Activated CD8-positive, alpha-beta memory T cell treated with anti-CD3 and anti-CD28 coated beads, Interleukin-2, amount 50 U/mL, for 1 hour (primary cell): Measurements from ENCODE around the gene SKAP1.
"Not testable (repeated sequence)": the region's sequence is repeated elsewhere in the genome, so short reads cannot be mapped to it uniquely, and the experiment has no call there.

Experiments used
- DNase-seq: peaks from one replicate; pipeline ENCODE4 v3.0.0-alpha.2; 2020; ENCODE audit errors: extremely low read depth

The SKAP1 gene

DNA sequence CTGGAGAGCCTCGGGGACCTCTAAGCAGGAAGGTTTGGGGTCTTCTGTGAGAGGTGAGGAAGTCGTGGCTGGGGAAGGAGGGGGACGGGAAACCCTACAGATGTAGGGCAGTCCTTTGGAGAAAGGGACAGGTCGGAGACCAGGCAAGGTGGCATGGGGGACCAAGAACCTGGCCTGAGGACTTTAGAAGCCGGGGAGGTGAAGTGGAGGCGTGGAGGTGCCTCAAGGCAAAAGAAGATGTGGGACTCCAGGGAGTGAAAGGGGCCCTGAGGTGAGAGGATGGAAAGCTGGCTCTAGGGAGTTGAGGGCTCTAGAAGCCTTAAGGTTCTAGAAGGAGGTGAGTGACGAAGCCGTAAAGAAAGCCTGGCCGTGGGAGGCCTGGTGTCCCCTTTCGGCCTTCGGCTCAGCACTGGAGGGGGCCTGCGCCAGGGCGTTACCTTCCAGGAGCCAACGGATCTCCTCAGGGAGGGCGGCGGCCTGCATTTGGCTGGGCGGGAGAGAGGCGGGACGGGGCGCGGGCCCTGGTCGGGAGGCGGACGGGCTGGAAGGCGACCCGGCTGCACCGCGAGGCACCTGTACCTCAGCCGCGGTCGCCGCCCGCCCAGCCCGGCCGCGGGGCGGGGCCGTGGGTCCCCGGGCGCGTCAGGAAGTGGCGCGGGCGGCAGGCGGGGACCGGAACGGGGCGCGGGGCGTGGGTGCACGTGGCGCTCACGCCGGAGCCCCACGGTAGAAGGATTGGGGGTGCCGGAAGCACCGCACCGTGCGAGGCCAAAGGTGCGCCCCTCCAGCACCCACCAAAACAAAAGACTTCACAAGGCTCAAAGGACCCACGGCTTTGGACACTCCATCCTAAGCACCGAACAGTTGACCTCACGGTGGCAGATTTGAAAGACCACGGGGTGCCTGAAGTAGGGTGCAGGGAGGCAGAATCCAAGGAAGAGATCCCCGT is at the start of gene SKAP1:
Gene SKAP1, minus strand, starts transcription at position 577 of the 949 bp plus-strand sequence.
- DNase-seq, result no peak

DNA sequence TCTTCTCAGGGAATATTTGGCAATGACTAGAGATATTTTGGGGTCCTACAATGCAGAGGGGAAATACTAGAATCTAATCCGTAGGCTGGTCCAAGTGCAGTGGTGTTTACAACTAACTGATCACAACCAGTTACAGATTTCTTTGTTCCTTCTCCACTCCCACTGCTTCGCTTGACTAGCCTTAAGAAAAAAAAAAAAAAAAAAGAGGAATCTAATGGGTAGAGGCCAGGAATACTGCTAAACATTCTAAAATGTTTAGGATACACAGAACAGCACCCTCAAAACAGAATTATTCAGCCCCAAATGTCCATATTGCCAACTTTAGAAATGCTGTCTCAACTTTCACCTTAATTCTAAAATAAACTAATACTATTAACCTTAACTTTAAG is 49.0 kb upstream of the SKAP1 start:
- no peak for DNase-seq

DNA sequence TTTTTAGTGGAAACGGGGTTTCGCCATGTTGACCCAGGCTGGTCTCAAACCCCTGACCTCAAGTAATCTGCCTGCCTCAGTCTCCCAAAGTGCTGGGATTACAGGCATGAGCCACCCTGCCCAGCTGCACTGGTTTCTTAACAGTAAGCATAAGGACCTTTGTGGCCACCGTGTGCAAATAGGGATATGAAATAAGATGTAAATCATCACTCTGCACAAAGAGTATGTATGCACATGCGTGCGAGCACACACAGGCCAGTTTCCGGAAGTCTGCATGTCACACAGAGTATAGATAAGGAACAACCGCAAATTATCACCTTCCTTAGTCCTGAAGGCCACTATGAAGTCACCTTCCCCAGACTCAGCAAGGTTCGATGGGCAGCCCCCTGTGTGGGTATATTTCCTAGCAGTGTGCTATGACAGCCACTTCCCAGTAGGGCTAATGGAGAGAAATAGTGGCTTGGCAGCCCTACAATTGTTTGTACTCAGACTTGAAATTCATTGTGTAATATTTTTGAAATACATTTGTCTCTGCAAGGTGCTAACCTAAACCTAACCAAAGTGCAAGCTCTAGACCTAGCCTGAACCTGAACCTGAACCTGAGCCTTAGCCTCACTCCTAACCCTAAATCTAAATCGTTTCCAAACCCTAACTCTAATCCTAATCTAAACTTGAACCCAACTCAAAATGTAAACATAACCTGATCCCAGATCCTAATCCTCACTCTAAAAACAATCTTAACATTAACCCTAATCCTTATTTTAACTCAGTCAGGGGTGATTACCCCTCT is 48.4 kb upstream of the SKAP1 start:
- DNase-seq, result no peak

DNA sequence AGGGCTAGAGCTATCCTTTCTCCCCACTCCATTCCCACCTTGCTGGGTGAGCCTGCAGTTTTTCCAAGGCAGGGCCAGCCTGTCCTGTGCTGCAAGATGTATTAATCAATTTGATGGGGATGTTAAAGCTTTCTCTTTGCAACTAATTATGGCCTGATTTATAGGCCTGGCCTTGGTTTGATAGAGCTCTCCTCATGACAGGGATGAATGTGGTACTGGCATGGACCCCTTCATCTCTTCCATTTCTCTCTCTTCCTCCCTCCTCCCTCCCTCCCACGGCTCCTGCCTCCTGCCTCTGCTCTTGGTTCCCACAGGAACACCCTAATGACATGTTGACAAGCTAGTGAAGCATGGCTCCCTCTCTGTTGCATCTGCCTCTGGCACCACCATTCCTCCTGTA is 47.2 kb upstream of the SKAP1 start:
- no peak for DNase-seq

DNA sequence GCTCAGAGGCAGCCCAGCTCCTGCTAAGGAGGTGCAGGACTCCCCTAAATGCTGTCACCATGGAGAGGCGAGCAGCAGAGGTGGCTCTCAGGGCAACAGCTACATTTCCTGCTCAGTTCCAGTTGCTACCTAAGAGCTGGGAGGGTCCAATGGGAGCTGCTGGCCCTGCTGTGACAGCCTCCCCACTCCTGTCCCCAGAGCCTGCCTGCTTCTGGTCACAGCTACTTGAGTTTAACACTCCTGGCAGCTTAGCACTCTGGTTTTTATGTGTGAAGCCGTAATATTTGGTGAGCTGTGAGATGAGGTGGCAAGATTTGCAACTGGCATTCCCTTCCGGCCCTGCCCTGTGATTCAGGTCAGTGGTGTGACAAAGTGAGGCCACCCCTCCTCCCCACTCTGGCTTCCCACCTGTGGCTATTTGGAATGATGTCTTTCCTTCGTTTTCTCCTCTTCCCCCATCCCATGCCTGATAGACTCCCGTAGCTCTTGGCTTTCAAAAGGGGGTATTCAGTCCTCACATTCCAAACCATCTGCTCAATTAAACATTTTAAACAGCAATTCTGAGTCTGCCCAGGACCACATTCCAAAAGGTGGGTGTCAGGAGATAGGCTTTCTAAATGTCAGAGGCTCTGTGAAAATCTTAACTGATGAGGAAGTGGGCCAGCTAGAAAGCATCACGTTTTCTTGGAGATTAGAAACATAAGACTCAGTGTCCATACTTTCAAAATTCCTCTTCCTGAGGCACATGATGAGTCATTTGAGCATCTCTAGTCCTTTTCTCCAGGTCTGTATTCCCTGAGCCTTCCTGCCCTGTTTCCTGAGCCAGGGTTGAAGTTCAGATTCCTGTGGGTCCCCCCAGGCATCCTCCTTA is 42.6 kb upstream of the SKAP1 start:
- no peak for DNase-seq

DNA sequence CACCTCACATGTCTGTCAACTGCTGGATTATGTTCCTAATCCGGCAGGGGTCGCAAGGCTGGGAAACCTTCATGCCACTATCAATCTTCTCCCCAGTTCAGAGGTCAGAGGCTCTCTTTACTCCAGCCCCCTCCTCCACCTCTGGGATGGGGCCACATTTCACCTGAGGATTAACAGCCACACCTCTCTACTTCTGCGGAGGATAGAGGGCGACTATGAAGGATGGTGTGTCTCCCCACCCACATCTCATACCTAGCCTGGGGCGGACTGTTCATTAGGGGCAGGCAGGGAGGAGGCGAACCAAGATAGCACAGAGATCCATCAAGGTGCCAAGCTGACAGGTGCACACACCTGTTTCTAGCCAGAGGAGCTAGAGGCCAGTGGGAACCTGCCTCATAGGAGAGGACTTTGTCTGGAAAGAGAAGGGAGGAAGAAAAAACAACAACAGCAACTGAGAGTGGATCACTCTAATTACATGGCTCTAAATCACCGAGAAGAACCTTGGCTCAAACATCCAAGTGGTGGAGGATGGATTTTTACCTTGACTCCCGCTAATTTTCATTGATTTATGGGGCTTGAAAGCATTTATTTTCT is 41.9 kb upstream of the SKAP1 start:
- no peak for DNase-seq

DNA sequence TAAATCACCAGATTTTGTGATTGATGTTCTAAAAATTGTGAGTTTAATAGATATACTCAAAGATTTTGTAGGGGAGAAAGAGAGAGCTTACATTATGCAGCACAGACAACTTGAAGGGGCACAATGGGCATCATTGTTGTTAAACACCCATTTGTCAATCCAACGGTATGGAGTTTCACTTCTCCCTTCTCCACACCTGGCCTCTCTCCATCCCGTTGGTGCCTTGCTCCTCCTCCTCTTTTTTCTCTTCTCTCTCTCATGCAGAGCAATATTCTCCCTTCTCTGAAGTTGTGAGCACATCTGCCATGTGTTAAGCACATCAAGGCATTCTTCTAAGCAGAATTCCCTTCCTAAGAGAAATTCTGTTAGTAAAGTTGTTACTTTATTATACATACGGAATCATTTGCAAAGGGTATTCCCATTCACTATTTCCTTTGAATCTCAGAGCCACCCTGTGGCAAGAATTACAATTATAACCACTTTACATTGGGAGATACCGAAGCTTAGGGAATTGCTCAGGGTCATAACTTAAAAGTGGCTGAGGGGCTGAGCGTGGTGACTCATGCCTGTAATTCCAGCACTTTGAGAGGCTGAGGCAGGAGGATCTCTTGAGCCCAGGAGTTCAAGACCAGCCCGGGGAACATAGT is 40.5 kb upstream of the SKAP1 start:
- no peak for DNase-seq

DNA sequence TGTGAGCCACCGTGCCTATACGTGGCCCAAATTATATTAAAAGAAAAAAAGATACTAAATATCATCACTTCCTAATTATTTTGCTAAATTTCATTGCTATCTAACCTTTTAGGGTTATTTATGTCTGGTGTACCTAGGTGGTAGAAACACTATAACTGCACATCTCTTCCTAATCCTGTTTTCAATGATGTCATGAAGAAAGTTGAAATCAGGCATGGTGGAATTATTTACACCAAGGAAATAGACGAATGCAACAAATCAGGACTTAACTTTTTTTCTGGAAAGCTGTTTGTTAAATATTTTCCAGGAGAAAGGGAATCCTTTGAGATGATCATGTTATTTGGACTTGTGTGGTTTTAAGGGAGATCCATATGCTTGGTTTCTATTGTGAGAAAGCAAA is 39.2 kb upstream of the SKAP1 start:
- no peak for DNase-seq

DNA sequence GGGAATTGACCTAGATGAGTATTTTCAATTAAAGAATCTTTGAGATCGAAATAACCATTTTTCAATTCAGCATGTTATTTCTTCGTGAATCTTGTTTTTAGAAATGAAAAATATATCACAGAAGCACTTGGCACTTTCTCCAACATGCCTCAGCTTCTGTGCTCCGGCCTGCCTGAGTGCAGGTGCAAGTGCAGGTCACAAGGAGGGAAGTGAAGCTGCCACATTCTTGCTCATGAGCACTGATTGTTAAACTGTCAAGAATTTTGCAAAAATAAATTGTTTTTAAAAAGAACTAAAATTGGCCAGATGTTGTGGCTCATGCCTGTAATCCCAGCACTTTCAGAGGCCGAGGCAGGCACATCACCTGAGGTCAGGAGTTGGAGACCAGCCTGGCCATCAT is 38.3 kb upstream of the SKAP1 start:
- DNase-seq, result no peak

DNA sequence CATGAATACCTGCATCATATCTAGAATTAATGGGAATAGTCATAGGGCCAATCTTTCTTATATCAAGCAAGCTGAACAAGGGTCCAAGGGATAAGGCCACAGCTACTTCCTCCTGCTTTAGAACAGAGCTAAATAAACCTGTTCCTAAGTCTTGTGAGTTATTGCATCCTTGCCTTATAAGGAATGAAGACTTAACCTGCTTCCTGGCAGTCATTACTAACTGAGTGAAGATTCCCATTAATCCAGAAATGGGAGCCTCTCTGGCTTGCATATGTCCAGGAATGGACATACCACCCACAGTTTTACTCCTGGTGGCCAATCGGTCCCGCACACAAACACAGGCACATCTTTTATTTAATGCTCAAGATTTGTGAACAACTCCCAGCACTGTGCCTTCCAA is 35.9 kb upstream of the SKAP1 start:
- no peak for DNase-seq

DNA sequence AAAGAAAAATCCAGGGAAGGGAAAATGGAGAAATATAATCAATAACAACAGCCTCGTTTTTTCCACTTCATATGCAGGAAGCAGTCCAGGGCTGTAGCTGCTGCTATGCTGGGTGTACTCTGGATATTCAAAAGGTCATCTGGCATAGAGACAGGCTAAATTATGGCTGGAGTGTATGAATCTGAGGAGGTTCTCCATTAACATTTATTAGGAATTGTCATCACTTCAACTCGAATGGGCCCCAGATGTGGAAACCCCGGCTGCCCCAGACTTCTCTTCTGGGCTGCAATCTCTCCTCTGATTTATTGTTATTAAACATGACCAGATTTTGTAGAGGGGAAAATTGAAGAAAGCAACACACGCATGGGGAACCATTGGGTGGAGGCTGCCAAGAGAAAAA is 33.5 kb upstream of the SKAP1 start:
- no peak for DNase-seq

DNA sequence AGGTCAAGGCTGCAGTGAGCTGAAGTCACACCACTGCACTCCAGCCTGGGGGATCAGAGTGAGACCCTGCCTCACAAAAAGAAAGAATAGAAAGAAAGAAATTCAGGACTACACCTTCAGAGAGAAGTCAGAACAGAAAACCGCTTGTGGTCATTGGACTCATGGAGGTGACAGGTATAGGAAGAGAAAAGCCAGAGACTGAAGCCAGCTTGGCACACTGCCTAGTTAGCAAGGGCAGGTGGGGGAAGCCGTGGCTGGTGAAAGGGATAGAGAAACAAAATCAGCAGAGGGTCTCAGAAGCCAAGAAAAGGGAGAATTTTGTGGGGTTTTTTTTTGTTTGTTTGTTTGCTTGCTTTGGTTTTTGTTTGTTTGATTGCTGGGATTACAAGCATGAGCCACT is 32.9 kb upstream of the SKAP1 start:
- no peak for DNase-seq

DNA sequence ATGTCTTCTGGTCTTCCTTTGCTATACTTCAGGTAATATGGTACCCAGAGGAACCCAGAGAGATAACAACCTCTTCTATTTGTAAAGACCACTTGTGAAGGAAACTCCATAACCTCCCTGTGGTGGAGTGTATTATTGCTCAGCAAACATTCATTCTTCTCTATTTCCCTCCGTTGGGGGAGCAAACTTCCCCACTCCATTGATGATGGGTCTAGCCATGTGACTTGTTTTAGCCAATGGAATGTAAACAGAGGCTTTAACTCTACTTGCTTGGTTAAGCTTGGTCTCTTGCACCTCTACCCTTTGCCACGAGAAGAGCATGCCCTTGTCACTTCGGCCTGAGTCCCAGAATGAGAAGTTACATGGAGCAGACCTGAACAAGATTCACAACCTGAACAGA is 30.0 kb upstream of the SKAP1 start:
- DNase-seq, result no peak

DNA sequence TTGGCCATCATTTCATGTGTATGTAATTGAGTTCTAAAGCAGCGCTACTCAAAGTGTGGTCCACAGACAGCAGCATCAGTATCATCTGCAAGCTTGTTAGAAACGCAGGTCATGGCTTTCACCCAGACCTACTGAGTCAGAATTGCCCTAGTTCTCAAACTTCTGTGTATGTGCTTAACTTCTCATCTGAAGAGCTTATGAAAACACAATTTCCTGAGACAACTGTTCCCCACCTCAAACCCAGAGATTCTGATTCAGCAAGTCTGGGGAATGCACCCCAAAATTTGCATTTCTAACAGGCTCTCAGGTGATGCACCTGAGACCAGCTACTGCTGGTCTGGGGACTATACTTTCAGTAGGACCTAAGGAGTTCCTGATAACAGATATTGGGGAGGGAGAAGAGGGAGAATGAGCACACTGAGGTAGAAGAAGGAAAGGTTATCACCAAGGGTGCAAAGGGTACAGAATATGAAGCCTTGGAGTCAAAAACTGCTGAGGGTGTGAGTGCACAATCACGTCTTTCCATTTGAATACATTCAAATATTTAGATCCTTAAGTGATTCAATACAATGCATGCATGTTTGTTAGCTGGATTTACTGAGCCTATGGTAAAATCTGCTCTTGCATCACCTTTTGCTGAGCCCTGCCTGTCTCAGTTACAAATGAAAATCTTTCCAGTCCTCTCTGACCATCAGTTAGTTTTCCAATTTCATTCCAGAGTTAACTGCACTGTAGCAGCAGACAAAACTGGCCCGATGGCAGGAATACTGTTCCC is 29.2 kb upstream of the SKAP1 start:
- no peak for DNase-seq

DNA sequence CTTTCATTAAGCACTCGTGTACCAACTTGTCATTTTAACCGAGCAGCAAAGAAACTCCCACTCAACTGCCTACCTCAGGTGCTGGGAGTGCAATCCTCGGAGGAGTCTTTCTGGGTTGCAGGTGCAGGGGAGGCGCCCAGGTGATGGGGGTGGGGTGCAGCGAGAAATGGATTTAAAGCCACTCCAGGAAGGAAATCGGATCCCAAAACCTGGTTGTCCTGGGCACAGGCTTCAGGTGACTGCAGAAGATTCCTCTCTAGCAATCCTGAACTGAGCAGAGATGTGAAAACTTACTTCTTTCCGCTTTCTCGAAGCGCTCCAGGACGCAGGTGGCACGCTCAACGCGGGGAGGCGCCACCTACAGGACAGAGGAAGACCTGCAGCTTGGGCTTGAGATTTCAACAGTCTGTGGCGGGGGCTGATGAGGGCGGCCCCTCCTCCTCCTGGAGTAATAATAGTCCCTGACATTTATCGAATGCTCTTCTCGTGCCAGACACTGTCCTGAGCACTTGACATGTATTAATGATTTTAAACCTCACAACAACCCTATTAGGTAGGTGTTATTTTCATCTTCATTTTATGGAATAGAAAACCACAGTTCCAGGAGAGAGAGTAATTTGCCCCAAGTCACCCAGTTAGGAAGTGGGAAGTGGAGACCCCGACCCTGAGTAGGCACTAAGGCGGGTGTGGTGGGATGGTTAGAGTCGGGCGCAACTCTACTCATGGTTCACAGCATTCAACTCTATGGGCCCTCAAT is 27.2 kb upstream of the SKAP1 start:
- DNase-seq, result no peak

DNA sequence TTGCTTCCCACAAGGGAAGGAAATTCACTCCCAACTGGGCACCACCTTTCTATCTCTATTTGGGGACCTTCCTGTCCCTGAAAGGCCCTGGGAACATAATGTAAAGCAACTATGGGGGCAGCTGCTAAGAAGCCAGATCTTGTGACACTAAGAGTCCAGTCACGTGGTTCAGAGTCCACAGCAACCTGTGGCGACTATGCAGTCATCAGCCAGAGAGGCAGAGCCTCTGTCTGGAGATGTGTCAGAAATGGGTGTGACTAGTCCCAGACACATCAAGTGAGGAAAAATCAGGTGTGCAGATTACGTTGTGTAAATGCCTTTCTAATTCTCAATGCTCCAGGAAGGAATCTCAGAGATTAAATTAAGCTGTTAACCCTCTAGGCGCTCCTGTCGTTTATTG is 26.6 kb upstream of the SKAP1 start:
- no peak for DNase-seq

DNA sequence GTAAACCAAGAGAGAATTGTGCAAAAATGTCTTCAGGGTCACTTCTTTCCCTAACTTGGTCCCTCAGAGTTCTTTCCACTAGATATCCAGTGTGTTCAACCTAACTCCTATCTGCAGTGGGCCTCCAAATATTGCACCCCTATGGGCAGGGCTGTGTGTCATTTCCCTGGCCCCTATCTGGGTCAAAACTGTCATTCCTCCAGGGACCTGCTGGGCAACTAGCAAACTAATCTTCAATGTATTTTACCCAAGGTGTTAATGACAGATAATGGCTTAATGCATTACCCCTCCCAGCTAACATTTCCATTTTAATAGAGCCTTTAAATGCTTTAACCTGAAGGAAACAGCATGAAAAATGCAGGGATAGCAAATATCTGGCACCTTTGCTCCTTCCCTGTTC is 25.8 kb upstream of the SKAP1 start:
- no peak for DNase-seq

DNA sequence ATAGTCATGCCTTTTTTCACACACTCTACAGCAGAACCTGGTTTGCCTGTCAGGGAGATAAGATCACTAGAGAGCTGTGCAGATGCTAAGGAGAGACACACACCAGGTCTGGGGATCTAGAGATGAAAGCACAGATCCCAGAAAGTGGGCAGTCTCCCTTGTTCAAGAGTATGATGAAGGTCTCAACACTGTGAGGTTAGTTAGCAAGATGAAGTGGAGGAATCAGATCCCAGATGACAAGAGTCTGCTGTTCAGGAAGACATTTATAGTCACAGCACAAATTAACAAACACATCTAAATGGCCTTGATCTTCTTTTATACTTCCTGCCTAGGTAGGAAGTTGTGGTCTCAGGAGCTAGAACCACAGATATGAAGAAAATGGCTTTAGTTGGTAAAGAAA is 23.4 kb upstream of the SKAP1 start:
- no peak for DNase-seq

DNA sequence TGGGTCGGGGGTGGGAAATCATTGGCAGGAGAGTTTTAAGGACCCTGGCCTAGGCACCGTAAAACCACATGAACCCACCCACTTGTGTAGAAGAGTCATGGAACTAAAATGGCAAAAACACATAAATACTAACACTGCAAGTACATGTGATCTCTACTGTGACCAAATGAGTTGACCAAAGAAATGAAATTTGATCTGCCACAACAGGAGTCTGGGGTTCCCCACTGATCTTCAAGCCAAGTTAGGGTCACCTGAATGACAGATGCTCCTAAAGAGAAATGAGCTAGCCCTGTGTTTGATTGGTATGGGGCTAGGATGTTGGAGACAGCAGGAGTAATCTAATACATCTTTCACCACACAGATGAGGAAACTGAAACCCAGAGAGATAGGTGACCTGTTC is 21.5 kb upstream of the SKAP1 start:
- DNase-seq, result no peak

DNA sequence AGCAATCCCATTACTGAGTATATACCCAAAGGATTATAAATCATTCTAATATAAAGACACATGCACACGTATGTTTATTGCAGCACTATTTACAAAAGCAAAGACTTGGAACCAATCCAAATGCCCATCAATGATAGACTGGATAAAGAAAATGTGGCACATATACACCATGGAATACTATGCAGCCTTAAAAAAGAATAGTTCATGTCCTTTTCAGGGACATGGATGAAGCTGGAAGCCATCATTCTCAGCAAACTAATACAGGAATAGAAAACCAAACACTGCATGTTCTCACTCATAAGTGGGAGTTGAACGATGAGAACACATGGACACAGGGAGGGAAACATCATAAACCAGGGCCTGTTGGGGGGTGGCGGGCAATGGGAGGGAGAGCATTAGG is 19.3 kb upstream of the SKAP1 start:
- not testable (repeated sequence) for DNase-seq
